Lower leg skin (tissue), 4 donors: Measurements from ENCODE around the gene NECTIN1. TPM values are rescaled to one million over a fixed set of nuclear protein-coding genes. Genes with fewer than 3 reads are reported as not detected.
A peak's percentile ranks its signal among the peaks of the same experiment; 100 is the strongest.

ENCODE experiments used
- DNase-seq, 2 donors: peaks; one replicate each; pipeline ENCODE4 v3.0.0-alpha.2; 2019; ENCODE audit warnings: low spot score in 2 of 2
- H3K4me3 ChIP-seq: fragments of 200-600 bp; sonication (generic); 2 replicates; pipeline ENCODE4 v1.5.1; 2017; ENCODE audit warnings: mild to moderate bottlenecking, low read depth; ENCODE audit not compliant: poor library complexity, severe bottlenecking
- POLR2A ChIP-seq, 2 donors: fragments of 450-650 bp; IDR thresholded peaks; one replicate each; pipeline ENCODE4 v1.6.1; 2016 to 2017; ENCODE audit warnings: antibody characterized with exemption in 2 of 2, mild to moderate bottlenecking in 1 of 2, moderate library complexity in 1 of 2
- WGBS, 2 donors: methylation state at CpG; one replicate each; pipeline ENCODE4 v1.1.5; 2018; 5-methylcytosine and 5-hydroxymethylcytosine counted together
- intact Hi-C: fragments of 100-400 bp; cut with DNase I; formaldehyde crosslinking; loops from one replicate; pipeline ENCODE4 v1.15.0; 2023; ENCODE audit warnings: low total_unique reads
- total RNA-seq, 4 donors: library from RNA; depleted of rRNA; stranded (reverse); fragments of >200 nt; gene quantifications; one replicate each; pipeline ENCODE4 v1.1.0, GENCODE V29; 2016
- TF ChIP-seq, protein P1 (sequence below), 3 donors: fragments of 450-650 bp; IDR thresholded peaks; one replicate each; pipeline ENCODE4 v1.5.1; 2016; ENCODE audit warnings: antibody characterized with exemption in 3 of 3, mild to moderate bottlenecking in 3 of 3, moderate library complexity in 2 of 3

Gene NECTIN1
- total RNA-seq, 4 donors from 2014 or later = 111 to 142 (median 130) TPM

- DNase-seq = no peak
- no peak overlapping the region for H3K4me3 ChIP-seq
- WGBS, 2 donors = 54 to 74% methylated on average over 19 of the region's 19 CpGs
- intact Hi-C loops = no loop called here
- TF ChIP-seq, protein P1, sequence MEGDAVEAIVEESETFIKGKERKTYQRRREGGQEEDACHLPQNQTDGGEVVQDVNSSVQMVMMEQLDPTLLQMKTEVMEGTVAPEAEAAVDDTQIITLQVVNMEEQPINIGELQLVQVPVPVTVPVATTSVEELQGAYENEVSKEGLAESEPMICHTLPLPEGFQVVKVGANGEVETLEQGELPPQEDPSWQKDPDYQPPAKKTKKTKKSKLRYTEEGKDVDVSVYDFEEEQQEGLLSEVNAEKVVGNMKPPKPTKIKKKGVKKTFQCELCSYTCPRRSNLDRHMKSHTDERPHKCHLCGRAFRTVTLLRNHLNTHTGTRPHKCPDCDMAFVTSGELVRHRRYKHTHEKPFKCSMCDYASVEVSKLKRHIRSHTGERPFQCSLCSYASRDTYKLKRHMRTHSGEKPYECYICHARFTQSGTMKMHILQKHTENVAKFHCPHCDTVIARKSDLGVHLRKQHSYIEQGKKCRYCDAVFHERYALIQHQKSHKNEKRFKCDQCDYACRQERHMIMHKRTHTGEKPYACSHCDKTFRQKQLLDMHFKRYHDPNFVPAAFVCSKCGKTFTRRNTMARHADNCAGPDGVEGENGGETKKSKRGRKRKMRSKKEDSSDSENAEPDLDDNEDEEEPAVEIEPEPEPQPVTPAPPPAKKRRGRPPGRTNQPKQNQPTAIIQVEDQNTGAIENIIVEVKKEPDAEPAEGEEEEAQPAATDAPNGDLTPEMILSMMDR (IDR thresholded peaks at IDR 0.05) = no peak
- TF ChIP-seq POLR2A (IDR thresholded peaks at IDR 0.05) = no peak
These were observed 42.7 kb downstream of the NECTIN1 start for GRCh38 chr11:119686177-119686882.

DNA sequence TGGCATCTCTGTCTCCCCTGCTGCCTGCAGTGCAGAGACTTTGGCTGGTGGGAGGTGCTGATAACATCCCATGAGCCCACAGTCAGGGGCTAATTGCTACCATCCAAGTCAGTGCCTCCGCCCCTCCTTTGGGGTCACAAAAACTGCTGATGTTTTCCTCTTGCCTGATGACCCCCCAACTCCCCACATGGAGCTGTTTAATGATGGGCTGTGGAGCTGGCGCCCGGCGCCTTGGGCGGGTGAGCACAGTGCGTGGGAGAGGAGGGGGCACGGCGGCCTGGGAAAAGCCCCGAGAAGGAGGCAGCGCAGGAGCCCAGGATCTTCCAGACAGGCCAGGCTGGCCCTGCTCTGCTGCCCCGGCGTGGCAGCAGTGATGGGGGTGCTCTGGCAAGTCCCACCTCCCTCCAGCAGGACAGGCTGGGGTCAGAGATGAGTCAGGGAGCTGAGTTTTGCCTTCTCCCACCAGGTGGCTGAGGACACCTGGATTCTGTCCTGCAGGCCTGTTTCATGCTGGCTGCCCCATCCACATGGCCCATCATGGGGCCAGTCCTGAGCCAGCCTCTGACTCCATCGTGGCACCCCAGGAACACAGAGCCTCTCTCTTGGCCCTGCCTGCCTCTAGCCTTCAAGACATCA is 43.8 kb downstream of the NECTIN1 start:
- TF ChIP-seq, protein P1 (IDR thresholded peaks at IDR 0.05) = no peak
- intact Hi-C loops = no loop called here
- DNase-seq = no peak
- no peak overlapping the region for H3K4me3 ChIP-seq
- WGBS, 2 donors = 79 to 89% methylated on average over 13 of the region's 13 CpGs

DNA sequence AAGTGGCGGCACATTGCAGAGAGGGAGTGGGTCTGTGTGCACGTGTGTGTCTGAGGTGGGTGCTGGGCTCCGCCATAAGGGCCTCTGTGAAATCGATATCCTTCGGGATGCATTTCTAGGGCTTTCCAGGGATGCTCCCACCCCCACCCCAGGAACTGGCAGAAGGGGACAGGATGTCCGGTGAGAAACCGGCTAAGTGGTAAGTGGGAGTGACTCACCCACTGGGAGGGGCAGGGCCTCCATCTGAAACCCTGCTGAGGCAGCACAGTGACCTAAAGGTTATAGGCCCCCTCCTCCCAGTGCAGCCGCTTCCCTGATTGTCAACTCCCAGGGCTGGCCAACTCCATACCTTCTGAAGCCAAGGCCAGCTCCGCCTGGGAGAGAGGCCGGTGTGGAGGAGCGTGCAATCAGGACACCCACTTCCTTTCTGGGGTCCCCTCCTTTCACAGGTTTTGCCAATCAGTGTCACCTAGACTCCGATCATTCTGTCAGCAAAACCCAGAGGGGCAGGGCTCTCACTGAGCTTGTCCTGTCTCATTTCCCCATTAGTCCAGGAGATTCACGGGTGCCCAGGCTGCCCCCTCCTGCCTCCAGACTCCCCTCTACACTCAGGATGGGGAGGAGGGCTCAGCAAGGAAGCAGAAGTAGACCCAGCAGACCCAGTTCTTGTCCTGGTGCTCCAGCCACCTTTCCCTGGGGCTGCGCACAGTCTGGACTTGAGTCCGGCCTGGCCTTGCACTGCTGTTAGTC is 44.5 kb downstream of the NECTIN1 start:
- no peak for DNase-seq
- 49% methylated on average over 11 to 14 of the region's 15 CpGs for WGBS, 2 donors
- TF ChIP-seq, protein P1 (IDR thresholded peaks at IDR 0.05) = no peak
- no peak for TF ChIP-seq POLR2A (IDR thresholded peaks at IDR 0.05)
- no peak overlapping the region for H3K4me3 ChIP-seq
- intact Hi-C loops = no loop called here

GRCh38 chr11:119683783-119684182 is 45.2 kb downstream of the NECTIN1 start:
- no peak for TF ChIP-seq POLR2A (IDR thresholded peaks at IDR 0.05)
- TF ChIP-seq, protein P1 (IDR thresholded peaks at IDR 0.05) = no peak
- DNase-seq = peak in 1 of 2 donors; percentile 62
- 37 to 39% methylated on average over 9 of the region's 9 CpGs for WGBS, 2 donors
- H3K4me3 ChIP-seq = no peak overlapping the region
- intact Hi-C loops = no loop called here

DNA sequence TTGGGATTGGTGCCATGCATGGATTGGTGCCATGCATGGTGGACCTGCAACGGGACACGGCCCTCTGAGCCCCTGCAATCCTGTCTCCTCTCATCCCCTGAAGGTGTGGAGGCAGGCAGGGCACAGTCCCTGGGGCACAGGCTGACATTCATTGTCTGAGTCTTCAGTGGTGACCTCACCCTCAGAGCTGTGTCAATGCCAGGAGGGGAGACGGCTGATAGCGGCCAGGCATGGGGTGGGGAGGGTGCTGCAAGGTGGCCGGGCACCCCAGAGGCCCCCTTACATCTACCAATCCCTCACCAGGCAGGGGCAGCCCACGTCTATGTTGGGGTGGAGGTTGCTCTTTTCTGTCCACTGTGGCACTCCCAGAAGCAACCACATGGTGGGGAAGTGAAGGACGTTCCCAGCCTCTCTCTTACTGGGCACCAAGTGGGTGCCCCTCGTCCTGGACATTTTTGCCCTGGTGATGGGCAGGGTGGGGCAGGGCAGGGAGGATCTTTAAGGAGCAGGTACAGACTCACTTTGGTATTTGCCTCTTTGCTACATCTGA is 47.6 kb downstream of the NECTIN1 start:
- no peak for DNase-seq
- TF ChIP-seq, protein P1 (IDR thresholded peaks at IDR 0.05) = no peak
- no peak for TF ChIP-seq POLR2A (IDR thresholded peaks at IDR 0.05)
- intact Hi-C loops = no loop called here
- WGBS, 2 donors = 22 to 41% methylated on average over 4 to 7 of the region's 8 CpGs
- H3K4me3 ChIP-seq = no peak overlapping the region
